Stimulated activated CD4-positive, alpha-beta T cell treated with anti-CD3 and anti-CD28 coated beads, Interleukin-1b, Interleukin-23, amount 100 ng/mL, for 24 hours (primary cell): Measurements from ENCODE around the gene TBC1D32.
"Not testable (repeated sequence)": the region's sequence is repeated elsewhere in the genome, so short reads cannot be mapped to it uniquely, and the experiment has no call there.

Source experiments
- DNase-seq, 4 experiments: peaks; one replicate each; pipeline ENCODE4 v3.0.0-alpha.2; 2020; ENCODE audit warnings: low read depth in 4 of 4, low spot score in 1 of 4

Gene TBC1D32

GRCh38 chr6:121236984-121237383 is 97.3 kb downstream of the TBC1D32 start:
- no peak for DNase-seq

- no peak for DNase-seq
These were observed 98.9 kb downstream of the TBC1D32 start for GRCh38 chr6:121235386-121235785.

DNA sequence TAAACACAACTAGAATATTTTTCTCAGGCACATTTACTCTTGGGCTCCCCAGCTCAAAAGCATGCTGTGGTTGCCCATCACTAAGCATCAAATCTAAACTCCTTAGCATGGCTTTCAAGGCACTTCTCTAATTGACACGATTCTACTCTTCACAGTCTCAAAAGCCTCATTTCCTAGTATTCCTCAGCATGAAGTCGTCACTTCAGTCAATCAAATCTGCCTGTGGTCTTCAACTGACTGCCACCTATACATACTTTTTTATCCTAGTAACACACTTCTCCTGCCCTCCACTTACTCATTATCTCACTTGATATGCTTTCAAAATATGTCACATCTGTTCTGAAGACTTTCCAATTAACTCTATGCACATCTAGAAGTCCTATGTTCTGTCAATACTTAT is 110.3 kb downstream of the TBC1D32 start:
- DNase-seq: no peak

DNA sequence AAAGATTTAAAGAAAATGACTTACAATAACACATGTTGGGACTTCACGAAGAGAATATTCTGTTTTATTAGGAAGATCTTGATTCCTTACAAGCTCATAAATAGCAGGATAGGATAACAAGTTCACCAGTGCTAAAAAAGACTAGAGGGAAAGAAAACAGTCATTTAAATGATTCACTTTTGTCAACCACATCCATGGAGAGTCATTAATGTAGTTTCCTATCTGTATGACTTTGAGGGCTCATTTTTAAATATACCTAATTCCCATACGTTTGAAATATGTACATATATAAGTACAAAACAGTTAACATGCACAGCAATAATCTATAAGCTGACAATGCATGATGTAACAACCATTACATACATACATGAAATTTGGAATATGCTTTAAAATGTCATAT is 111.1 kb downstream of the TBC1D32 start:
- DNase-seq: no peak

DNA sequence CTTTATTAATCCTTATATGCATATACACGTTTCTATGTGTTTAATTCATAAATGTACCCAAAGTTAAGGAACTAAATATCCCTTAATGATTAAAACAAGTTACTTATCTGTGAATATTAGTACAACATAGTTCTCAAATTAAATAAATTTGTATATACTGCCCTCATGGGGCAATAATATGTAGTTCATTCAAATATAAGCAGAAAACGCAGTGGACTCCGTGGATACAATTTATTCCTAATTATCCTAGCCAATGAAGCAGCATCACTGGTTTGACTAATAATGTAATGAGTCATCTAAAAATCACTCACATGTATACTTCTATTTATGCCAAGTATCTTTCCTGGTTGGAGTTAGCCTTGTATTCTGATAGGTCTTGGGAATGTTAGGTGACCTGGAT is 111.6 kb downstream of the TBC1D32 start:
- DNase-seq: no peak

DNA sequence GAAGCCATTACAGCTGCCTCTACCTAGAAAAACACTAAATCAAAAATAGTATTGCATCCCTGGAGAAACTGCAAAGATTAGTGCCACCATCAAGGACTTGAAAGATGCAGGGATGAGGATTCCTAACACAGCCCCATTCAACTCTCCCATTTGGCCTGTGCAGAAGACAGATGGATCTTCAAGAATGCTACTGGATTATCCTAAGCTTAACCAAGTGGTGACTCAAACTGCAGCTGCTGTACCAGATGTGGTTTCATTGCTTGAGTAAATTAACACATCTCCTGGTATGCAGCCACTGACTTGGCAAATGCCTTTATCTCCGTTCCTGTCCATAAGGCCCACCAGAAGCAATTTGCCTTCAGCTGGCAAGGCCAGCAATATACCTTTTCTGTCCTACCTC is 117.4 kb downstream of the TBC1D32 start:
- DNase-seq: no peak

- not testable (repeated sequence) for DNase-seq
These were observed 120.9 kb downstream of the TBC1D32 start for GRCh38 chr6:121213341-121213740.

- DNase-seq: no peak
These were observed 123.3 kb downstream of the TBC1D32 start for GRCh38 chr6:121210943-121211342.

DNA sequence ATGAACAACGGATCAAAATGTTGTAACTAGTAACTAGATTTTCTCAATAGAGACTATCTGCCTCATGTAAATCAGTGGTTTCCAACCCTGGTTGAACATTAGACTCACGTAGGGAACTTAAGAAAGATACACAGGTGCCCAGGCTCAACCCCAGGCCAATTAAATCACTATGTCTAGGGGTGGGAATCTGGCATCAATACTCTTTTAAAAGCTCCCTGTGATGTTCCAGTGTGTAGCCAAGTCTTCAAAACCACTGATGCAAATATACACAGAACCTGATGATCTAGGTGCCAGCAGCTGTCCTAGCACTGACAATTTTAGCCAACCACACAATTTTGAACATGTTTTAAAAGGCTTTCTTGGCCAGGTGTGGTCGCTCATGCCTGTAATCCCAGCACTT is 128.7 kb downstream of the TBC1D32 start:
- DNase-seq: no peak

- DNase-seq: no peak
These were observed 133.2 kb downstream of the TBC1D32 start for GRCh38 chr6:121201105-121201504.

- DNase-seq: not testable (repeated sequence)
These were observed 138.2 kb downstream of the TBC1D32 start for GRCh38 chr6:121196042-121196441.

DNA sequence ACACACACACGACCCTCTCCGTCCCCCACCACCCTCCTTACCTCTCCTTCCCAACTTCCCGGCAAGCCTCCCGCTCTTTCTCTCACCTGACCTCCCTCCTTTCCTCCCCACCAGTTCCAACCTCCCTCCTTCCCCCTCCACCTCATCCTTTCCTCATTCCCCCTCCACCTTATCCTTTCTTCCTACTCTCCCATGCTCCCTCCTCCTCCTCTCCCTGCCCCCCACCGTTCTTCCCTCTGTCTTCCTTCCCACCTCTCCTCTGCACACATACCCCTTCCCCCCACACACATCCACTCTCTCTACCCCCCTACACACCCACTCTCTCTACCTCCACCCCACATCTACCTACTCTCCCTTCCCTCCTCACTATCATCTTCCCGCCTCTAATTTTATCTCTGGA is 144.2 kb downstream of the TBC1D32 start:
- DNase-seq: no peak

DNA sequence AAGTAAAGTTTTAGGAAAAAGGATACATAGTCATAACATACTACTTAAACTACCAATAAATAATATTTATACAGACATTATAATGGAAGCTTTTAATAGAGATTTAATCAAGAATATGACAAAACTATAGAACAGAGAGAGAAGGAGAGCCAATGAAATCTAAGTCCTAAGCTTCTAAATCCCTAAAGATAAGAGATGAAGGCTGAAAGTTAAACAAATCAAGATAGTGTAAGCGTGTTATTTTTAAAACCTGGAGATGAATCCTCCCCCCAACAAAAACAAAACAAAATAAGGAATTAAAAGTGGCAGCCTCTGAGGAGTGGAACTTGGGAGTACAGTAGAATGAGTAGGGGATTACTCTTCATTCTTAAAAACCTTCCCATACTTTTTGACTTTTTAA is 145.9 kb downstream of the TBC1D32 start:
- no peak for DNase-seq

DNA sequence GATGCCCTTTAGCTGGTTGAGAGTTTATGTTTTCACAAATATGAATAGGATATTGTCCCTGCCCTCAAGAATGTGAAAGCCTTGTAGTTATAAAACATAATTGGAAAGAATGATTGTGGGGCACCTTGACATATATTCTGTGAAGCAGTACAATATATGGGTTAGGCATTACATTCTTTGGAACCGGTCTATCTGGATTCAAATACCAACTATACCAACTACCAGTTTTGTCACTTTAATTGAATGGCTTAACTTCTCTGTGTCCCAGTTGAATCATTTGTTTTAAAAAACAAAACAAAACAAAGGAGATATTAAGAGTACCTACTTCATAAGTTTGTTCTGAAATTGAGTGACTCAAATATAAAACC is 146.5 kb downstream of the TBC1D32 start:
- DNase-seq: no peak

DNA sequence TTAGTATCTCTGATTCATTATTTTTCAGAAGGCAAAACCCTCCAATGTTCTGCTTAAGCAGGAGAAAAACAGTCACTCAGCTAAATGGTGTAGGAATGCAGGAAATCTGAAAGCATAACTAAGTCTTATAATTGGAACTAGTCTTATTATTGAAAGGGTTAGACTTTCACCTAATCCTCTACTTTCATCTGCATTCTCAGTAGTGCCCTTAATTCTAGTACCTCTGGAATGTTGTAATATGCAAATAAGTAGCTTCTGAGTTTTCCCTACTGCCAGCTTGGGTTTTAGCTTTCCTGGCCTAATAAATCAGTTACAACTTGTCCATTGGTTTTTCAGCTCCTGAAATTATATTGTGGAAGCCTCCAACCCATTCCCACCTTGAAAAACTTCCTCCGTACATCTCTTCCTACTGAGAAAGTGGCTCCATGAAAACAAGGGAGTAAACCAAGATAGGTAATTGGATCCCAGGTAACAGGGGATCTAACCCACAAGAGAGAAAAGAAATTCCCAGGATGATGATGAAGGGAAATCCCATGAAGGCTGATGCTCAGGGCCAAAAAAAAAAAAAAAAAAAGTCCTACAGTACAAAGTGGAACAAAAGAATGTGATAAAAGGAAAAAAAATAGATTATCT is 147.0 kb downstream of the TBC1D32 start:
- DNase-seq: no peak

DNA sequence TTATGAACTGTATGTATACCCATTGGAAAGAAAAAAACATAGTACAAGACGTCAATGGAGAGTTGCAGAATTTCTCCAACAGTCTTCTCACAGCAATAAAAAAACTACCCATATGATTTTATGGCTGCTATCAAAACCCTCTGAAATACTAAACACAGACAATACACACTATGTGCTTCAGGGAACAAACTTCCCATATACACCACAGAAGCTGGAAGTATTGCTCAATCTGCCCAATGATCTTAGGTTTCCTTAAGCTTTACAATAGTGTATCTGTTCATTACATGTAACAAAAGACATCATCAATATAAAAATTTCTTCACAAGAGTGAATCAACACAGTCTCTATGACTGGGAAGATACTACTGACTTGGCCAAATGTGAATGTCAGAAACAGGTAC is 150.5 kb downstream of the TBC1D32 start:
- DNase-seq: no peak

GRCh38 chr6:121175827-121176226 is 158.5 kb downstream of the TBC1D32 start:
- DNase-seq: no peak

DNA sequence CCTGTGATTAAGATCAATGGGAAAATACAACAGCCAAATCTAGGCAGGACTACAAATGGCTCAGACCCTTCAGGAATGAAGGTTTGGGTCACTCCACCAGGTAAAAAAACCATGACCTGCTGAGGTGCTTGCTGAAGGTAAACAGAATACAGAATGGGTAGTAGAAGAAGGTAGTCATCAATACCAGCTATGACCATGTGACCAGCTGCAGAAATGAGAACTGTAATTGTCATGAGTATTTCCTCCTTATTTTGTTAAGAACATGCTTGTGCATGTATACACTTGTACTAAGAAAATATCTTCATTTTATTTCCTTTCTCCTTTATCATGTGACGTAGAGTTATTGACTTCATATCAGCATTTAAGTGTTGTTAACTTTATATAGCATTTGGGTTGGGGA is 161.8 kb downstream of the TBC1D32 start:
- not testable (repeated sequence) for DNase-seq

- no peak for DNase-seq
These were observed 162.4 kb downstream of the TBC1D32 start for GRCh38 chr6:121171879-121172278.

DNA sequence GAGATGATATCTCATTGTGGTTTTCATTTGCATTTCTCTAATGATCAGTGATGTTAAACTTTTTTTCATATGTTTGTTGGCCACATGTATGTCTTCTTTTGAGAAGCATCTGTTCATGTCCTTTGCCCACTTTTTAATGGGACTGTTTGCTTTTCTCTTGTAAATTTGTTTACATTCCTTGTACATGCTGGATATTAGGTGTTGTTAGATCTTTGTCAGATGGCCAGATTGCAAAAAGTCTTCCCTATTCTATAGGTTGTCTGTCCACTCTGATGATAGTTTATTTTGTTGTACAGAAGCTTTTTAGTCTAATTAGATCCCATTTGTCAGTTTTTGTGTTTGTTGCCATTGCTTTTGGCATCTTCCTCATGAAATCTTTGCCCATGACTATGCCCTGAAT is 172.4 kb downstream of the TBC1D32 start:
- no peak for DNase-seq

- DNase-seq: no peak
These were observed 174.0 kb downstream of the TBC1D32 start for GRCh38 chr6:121160276-121160675.

DNA sequence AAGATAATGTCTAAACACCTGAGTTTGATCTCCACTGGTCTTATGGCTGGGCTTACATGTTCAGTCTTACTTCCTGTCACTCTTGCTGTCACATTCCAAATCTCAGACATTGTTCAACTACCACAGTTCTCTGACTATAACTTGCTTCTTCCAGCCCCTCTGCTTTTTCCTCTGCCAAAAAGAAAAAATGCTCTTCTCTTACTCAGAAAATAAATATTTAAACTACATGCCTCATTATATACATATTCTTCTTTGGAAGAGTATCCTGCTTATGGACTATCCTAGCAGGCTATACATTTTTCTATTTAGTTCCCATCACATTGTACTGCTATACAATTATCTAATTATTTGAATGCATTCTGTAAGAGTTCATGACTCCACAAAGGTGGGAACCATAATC is 175.4 kb downstream of the TBC1D32 start:
- DNase-seq: no peak

- DNase-seq: no peak
These were observed 175.8 kb downstream of the TBC1D32 start for GRCh38 chr6:121158438-121158837.

DNA sequence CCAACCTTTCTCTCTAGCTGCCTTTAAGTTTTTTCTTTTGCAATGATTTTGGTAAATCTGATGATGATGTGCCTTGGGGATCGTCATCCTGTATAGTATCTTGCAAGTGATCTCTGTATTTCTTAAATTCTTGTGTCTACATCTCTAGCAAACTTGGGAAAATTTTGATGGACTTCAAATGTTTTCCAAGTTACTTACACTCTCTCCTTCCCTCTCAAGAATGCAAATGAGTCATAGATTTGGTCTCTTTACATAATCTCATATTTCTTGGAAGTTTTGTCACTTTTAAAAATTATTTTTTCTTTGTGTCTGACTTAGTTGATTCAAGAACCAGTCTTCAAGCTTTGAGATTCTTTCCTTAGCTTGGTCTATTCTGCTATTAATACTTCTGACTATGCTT is 176.4 kb downstream of the TBC1D32 start:
- no peak for DNase-seq
